ENCODE measurements around the gene MATK. TPM values are rescaled to one million over a fixed set of nuclear protein-coding genes. Genes with fewer than 3 reads are reported as not detected.

MATK gene, protein sequence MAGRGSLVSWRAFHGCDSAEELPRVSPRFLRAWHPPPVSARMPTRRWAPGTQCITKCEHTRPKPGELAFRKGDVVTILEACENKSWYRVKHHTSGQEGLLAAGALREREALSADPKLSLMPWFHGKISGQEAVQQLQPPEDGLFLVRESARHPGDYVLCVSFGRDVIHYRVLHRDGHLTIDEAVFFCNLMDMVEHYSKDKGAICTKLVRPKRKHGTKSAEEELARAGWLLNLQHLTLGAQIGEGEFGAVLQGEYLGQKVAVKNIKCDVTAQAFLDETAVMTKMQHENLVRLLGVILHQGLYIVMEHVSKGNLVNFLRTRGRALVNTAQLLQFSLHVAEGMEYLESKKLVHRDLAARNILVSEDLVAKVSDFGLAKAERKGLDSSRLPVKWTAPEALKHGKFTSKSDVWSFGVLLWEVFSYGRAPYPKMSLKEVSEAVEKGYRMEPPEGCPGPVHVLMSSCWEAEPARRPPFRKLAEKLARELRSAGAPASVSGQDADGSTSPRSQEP
- total RNA-seq, result 1 to 10 TPM in 4 of 8 experiments, under 1 TPM in 4; 0.29 to 1.8 (median 1.0) TPM

DNA sequence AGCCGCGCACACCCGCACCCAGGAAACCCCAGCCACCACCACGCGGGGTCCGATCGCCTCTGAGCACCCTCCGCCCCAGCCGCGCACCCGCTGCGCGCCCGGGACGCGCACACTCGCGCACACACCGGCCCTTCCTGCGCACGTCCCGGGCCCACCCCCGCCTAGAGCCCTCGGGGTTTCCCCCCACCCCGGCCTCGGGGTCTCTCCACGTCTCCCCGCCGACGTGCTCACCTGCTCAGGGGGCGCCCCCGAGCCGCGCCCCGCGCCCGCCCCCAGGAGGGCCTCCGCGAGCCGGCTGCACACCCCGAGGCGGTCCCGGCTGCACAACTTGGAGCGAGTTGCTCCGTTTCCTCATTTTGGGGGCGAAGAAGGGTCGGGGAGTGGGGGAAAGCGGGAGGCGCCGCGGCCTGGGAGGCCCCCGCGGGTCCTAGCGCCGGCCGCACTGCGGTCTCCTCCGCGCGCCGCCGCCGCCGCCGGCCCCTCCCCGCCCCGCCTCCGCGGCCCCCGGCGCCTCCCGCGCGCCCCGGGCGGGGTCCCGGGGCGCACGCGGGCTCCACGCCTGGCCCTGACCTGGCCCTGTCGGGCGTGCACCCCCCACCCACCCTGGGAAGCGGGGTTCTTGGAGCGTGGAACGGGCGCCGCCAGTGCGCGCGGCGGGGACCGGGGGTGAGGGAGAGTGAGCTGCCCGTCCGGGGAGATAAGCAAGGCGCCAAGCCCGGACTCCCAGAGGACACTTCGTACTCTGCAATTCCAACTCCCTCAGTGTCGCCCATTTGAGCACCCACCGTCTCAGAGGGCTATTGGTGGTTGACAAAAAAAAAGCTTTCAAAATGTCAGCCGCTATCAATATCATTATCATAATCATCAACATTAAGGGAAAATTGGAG is at the start of gene MATK:
MATK (minus strand) TSS at position 444 of the 887 bp plus-strand sequence. CDS start 1,246 bp downstream, outside the sequence.
- H3K4me1 ChIP-seq (replicated peaks in 1 of 2), result no peaks in the 10 kb centered on the region
- 67 to 80% (median 80%) methylated on average over 1 to 3 of the region's 101 CpGs; no CpG with 5 or more reads in 7 of the 10 experiments for WGBS, 10 experiments
- H3K4me3 ChIP-seq, result peak within 1 kb of the TSS; percentile 44 to 61 (median 51)
- ATAC-seq (replicated peaks in 6 of 8), result peak in 7 of 8 experiments; percentile 41 to 81 (median 58)
- H3K27ac ChIP-seq, result no peak within 1 kb of the TSS
- in situ Hi-C loops (cut with MboI; ENCODE audit: low pct_unique_long_range_greater_than_20kb in 2 of 9, low sequenced_read_pairs in 9 of 9, unreplicated experiment in 9 of 9), result no loop called here

DNA sequence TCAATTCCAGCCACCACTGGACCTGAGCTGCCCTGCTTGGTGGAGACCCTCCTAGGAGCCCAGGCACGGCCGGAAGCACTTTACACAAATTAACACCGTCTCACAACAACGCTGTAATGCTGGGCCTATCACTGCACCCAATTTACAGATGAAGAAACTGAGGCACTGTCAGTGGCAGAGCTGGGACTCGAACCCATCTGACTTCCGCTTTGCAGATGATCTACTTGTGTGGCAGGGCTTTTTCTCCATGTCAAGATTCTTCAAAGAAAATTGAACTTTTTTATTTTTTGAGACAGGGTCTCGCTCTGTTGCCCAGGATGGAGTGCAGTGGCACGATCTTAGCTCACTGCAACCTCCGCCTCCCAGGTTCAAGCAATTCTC is 48.9 kb upstream of the MATK start:
- H3K4me3 ChIP-seq, result no peak overlapping the region
- H3K4me1 ChIP-seq (replicated peaks in 1 of 2), result no peaks in the 10 kb centered on the region
- in situ Hi-C loops (cut with MboI; ENCODE audit: low pct_unique_long_range_greater_than_20kb in 2 of 9, low sequenced_read_pairs in 9 of 9, unreplicated experiment in 9 of 9), result no loop called here
- WGBS, 10 experiments, result 64 to 100% (median 87%) methylated on average over 2 to 4 of the region's 9 CpGs; no CpG with 5 or more reads in 4 of the 10 experiments
- ATAC-seq (replicated peaks in 6 of 8), result no peak
- H3K27ac ChIP-seq, result no peak overlapping the region

DNA sequence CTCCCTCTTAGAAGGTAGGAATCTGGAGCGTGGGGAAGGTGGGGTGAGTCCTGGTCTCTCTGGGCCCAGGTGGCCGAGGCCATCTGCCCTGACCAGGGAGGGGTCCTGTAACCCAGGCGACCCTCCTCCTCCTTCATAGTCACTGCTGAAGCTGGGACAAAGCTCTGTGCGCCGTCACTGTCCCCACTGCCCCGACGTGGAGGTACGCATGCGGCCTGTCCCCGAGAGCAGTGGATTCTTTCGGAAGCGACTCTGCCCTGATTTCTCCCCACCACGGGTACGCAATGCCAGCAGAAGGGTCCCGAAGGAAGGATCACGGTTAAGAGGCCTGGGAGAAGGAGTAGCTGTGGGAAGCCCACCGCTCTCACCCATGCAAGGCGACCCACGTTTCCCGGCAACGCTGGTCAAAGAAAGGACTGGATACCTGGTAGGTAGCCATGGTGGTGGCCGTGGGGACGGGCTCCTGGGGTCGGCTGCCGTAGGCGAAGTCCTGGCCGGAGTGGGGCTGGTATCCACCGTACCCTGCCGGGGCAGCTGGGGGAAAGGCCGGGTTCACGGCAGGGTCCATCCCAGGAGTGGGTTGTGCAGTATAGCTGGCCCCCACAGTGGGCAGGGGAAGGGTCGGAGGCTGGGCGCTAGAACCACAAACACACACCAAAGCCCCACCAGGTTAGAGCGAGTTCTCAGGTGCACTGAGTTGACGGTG is 48.3 kb upstream of the MATK start:
- Histone ChIP-seq H3K4me1 (replicated peaks in 1 of 2) (no peaks in the 10 kb centered on the region), H3K27ac (no peak overlapping the region), H3K4me3 (no peak overlapping the region)
- in situ Hi-C loops (cut with MboI; ENCODE audit: low pct_unique_long_range_greater_than_20kb in 2 of 9, low sequenced_read_pairs in 9 of 9, unreplicated experiment in 9 of 9), result no loop called here
- no peak for ATAC-seq (replicated peaks in 6 of 8)
- 49 to 92% (median 73%) methylated on average over 3 to 15 of the region's 35 CpGs; no CpG with 5 or more reads in 4 of the 10 experiments for WGBS, 10 experiments

DNA sequence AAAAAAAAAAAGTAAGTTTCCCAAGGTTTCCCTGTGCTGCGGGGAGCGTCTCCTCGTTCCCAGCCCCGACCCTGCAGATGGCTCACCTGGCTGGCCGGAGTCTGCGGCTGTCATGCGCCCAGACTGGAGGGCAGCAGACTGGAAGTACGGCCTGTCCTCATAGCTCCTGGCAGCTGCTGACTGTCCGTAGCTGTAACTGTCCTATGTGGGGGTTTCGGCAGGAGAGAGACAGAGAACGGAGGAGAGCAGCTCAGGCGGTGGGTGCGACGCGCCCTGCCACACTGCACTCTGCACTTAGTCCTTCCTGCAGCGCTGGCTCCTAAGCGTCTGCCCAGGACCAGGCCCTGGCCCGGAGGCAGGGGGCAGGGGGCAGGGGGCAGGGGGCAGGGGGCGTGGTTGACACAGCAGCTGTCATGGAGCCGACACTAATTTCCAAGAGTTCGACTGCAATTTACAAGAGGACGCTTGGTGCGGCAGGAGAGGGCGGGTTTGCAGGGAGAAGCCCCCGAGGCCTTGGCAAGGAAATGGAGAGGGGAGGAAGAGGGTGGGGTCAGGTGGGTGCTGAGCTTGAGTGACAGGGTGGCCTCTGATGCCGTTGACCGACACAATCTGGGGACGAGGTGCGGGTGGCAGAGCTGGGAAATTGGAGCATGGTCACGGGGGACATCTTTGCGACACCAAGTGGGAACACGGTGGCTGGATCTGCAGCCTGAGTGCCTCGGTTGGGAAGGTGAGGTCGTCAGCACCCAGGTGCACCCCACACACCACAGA is 47.6 kb upstream of the MATK start:
- H3K27ac ChIP-seq, result no peak overlapping the region
- H3K4me3 ChIP-seq, result no peak overlapping the region
- H3K4me1 ChIP-seq (replicated peaks in 1 of 2), result no peaks in the 10 kb centered on the region
- no peak for ATAC-seq (replicated peaks in 6 of 8)
- in situ Hi-C loops (cut with MboI; ENCODE audit: low pct_unique_long_range_greater_than_20kb in 2 of 9, low sequenced_read_pairs in 9 of 9, unreplicated experiment in 9 of 9), result no loop called here
- 31 to 100% (median 74%) methylated on average over 1 to 17 of the region's 34 CpGs; no CpG with 5 or more reads in 4 of the 10 experiments for whole genome bisulfite sequencing, 10 experiments

DNA sequence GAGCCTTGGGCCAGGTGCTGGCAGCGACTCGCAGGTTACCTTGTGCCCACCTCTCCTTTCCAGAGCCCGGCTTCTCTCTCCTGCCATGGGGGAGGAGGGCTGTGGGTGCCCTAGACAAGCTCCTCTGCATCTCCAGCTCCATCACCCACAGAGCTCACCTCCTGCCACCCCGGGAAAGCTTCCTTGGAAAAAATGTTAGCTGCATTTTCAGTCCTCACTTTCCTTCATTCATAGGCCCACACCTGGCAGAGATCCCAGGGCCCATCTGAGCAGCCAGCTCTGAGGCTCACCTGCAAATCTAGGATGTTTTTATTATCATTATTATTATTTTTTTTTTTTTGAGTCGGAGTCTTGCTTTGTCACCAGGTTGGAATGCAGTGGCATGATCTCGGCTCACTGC is 45.8 kb upstream of the MATK start:
- no peaks in the 10 kb centered on the region for H3K4me1 ChIP-seq (replicated peaks in 1 of 2)
- no peak for ATAC-seq (replicated peaks in 6 of 8)
- WGBS, 10 experiments, result 50 to 96% (median 86%) methylated on average over 1 to 3 of the region's 6 CpGs; no CpG with 5 or more reads in 6 of the 10 experiments
- no peak overlapping the region for H3K27ac ChIP-seq
- in situ Hi-C loops (cut with MboI; ENCODE audit: low pct_unique_long_range_greater_than_20kb in 2 of 9, low sequenced_read_pairs in 9 of 9, unreplicated experiment in 9 of 9), result no loop called here
- no peak overlapping the region for H3K4me3 ChIP-seq

DNA sequence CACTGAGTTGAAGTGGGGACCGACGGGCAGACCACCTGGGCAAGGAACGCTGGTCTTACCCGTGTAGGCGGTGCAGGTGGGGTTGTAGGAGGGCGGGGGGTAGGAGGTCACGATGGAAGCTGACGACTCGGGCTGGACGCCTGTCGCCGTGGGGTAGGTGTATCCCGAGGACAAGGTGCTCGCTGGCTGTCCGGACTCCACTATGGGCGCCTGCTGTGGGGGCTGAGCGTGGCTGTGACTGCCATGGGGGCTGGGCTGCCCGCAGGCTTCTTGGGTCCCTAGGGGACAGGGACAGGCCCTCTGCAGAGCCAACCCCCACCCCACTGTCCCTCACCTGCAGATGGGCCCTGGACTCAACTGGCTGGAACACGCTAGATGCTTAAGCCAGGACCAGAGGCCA is 45.4 kb upstream of the MATK start:
- 100% methylated on average over 1 of the region's 19 CpGs; no CpG with 5 or more reads in 9 of the 10 experiments for WGBS, 10 experiments
- no peak overlapping the region for H3K27ac ChIP-seq
- no peak for ATAC-seq (replicated peaks in 6 of 8)
- H3K4me1 ChIP-seq (replicated peaks in 1 of 2), result no peaks in the 10 kb centered on the region
- in situ Hi-C loops (cut with MboI; ENCODE audit: low pct_unique_long_range_greater_than_20kb in 2 of 9, low sequenced_read_pairs in 9 of 9, unreplicated experiment in 9 of 9), result no loop called here
- no peak overlapping the region for H3K4me3 ChIP-seq

DNA sequence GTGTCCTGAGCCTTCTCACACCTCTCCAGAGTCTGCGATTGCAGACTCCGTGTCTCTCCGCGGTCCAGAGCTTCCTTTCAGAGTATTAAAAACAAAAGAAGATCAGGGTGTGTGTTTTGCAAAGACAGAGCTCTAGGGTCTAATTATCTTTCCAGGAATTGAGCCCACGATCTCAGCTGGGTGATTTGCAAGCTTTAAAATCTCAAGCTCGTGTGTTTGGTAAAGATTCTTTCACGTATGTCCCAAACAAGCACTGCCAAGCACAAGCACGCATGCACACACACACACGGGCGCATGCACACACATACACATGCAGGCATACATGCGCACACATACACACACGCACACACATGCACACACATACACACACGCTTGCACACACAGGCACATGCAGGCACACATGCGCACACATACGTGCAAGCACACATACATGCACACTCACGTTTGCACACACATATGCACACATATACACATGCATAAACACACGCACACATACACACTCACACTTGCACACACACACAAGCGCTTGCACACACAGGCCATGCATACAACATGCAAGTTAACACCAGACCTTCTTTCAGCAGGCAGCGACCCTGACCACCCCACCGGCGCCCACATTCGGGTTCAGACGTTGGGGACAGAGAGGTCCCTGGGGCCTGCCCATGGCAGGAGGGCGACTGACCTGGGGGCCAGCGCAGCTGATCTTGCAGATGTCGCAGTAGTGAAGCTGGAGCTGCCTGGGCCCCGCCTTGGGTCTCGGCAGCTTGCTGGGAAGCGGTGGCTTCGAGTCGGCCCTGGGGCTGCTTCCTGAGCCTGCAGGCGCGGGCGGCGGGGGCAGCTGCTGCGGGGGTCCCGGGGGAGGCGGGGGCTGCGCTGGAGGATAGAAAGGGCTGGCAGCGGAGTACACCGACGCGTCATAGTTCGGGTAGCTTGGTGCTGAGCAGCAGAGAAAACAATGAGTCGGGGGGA is 44.7 kb upstream of the MATK start:
- ATAC-seq (replicated peaks in 6 of 8), result peak in 1 of 8 experiments; percentile 15
- H3K27ac ChIP-seq, result no peak overlapping the region
- WGBS, 10 experiments, result 13 to 93% (median 68%) methylated on average over 3 to 17 of the region's 45 CpGs; no CpG with 5 or more reads in 5 of the 10 experiments
- H3K4me3 ChIP-seq, result no peak overlapping the region
- no peaks in the 10 kb centered on the region for H3K4me1 ChIP-seq (replicated peaks in 1 of 2)
- in situ Hi-C loops (cut with MboI; ENCODE audit: low pct_unique_long_range_greater_than_20kb in 2 of 9, low sequenced_read_pairs in 9 of 9, unreplicated experiment in 9 of 9), result no loop called here

DNA sequence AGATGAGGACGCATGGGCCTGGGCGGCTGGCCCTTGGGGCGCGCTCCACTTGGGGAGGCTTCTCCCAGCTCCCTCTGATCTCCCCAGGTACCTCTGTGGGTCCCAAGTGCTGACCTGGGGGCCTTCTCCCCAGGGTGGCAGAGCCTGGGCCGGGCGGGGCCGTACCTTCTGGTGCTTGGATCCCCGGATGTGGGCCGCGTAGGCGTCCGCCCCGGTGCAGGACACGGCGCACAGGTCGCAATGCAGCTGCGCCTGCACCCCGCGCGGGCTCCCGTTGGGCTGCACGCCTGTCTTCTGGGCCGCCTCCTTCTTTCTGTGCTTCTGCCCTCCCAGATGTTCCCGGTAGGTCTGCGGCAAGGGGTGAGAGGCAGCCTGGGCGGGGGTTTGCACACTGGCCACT is 41.1 kb upstream of the MATK start:
- Histone ChIP-seq H3K4me3 (no peak overlapping the region), H3K27ac (no peak overlapping the region), H3K4me1 (replicated peaks in 1 of 2) (no peaks in the 10 kb centered on the region)
- no peak for ATAC-seq (replicated peaks in 6 of 8)
- in situ Hi-C loops (cut with MboI; ENCODE audit: low pct_unique_long_range_greater_than_20kb in 2 of 9, low sequenced_read_pairs in 9 of 9, unreplicated experiment in 9 of 9), result no loop called here
- WGBS, 10 experiments, result 80 to 94% (median 90%) methylated on average over 2 to 14 of the region's 26 CpGs; no CpG with 5 or more reads in 4 of the 10 experiments

DNA sequence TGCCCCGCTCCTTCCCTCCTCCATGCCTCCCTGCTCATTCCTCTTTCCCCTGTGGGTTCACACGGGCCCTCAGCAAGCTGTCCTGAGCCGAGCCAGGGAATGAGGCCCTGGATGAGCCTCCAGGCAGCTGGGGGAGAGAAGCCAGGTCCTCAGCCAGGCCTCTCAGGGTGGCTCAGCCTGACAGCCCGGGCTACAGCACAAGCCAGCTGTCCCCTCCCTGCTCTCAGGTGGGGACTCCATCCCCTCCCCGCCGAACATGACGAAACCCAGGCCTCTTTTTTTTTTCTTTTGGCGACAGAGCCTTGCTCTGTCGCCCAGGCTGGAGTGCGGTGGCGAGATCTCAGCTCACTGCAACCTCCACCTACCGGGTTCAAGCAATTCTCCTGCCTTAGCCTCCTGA is 40.0 kb upstream of the MATK start:
- ATAC-seq (replicated peaks in 6 of 8), result peak in 1 of 8 experiments; percentile 6
- in situ Hi-C loops (cut with MboI; ENCODE audit: low pct_unique_long_range_greater_than_20kb in 2 of 9, low sequenced_read_pairs in 9 of 9, unreplicated experiment in 9 of 9), result no loop called here
- Histone ChIP-seq H3K4me3 (no peak overlapping the region), H3K27ac (no peak overlapping the region), H3K4me1 (replicated peaks in 1 of 2) (no peaks in the 10 kb centered on the region)
- WGBS, 10 experiments, result 30 to 88% (median 48%) methylated on average over 1 to 8 of the region's 12 CpGs; no CpG with 5 or more reads in 6 of the 10 experiments

DNA sequence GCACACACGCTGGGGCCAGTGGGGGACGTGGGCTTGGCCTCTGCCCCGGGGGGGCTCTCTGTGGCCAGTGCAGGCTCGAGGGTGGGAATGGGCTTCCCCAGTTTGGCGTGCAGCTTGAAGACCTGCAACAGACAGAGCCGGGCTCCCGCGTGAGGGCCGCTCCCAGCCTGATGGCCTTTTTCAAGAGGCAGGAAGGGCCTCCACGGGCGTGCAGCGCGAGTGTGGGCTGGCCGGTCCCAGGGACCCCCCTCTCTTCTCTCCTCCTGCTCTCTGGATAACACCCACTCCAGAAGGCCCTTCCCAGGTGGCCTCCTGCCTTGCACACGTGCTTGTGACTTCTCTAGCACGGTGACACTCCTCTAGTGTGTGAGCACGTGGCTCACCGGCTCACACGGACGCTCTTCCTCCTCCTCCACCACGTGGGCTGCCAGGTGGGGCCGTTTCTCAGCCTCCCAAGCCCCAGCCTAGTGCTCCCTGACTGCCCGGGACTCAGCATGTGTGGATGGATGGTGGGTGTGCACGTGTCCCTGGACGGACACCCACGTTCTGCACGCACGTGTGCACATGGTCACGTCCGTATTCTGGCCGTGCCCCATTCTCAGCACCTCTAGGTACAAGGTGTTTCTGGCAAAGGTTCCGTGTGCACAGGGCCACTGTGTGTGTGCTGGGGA is 39.2 kb upstream of the MATK start:
- 33 to 92% (median 69%) methylated on average over 2 to 7 of the region's 32 CpGs; no CpG with 5 or more reads in 7 of the 10 experiments for WGBS, 10 experiments
- peak in 1 of 8 experiments; percentile 10 for ATAC-seq (replicated peaks in 6 of 8)
- H3K4me1 ChIP-seq (replicated peaks in 1 of 2), result no peaks in the 10 kb centered on the region
- H3K4me3 ChIP-seq, result no peak overlapping the region
- H3K27ac ChIP-seq, result no peak overlapping the region
- in situ Hi-C loops (cut with MboI; ENCODE audit: low pct_unique_long_range_greater_than_20kb in 2 of 9, low sequenced_read_pairs in 9 of 9, unreplicated experiment in 9 of 9), result no loop called here

DNA sequence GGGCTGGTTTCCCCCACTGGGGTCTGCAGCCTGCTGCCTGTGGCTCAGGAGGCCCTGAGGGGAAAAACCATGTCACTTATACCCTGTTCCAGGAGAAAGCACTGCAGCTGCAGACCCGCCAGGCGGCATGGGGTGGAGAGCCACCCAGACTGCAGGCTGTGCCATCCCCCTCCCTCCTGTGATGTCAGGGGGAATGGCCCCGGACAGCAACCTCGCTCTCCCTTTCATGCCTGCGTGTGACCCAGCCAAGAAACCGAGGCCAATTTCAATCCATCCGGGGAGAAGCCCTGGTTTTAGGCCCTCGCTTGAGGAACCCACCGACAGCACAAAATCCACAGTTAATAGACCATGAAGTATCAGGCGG is 37.2 kb upstream of the MATK start:
- 60 to 80% (median 67%) methylated on average over 1 to 4 of the region's 10 CpGs; no CpG with 5 or more reads in 5 of the 10 experiments for WGBS, 10 experiments
- in situ Hi-C loops (cut with MboI; ENCODE audit: low pct_unique_long_range_greater_than_20kb in 2 of 9, low sequenced_read_pairs in 9 of 9, unreplicated experiment in 9 of 9), result no loop called here

More for the DNA sequence above, 37.2 kb upstream of the MATK start:
- ATAC-seq (replicated peaks in 6 of 8), result no peak
- Histone ChIP-seq H3K4me1 (replicated peaks in 1 of 2) (no peaks in the 10 kb centered on the region), H3K27ac (no peak overlapping the region), H3K4me3 (no peak overlapping the region)

All from motor neuron (in vitro differentiated cells).